ENCODE data around the gene OR2L13.
"Not testable (repeated sequence)": the region's sequence is repeated elsewhere in the genome, so short reads cannot be mapped to it uniquely, and the experiment has no call there.

The OR2L13 gene

GRCh38 chr1:248065604-248066003, 29.4 kb upstream of the OR2L13 start:
- DNase-seq (ENCODE audit: insufficient read length, low spot score), result no peak
- no peak for TF ChIP-seq CTCF (IDR thresholded peaks at IDR 0.05; ENCODE audit: insufficient read depth, missing control alignments)
- FAIRE-seq, result no peak

GRCh38 chr1:248083864-248084263, 11.1 kb upstream of the OR2L13 start:
- FAIRE-seq, result not testable (repeated sequence)

GRCh38 chr1:248098529-248098928, 3.5 kb downstream of the OR2L13 start:
- DNase-seq (ENCODE audit: insufficient read length, low spot score), result no peak
- no peak for FAIRE-seq
- no peak for TF ChIP-seq CTCF (IDR thresholded peaks at IDR 0.05; ENCODE audit: insufficient read depth, missing control alignments)

More at GRCh38 chr1:248083864-248084263, 11.1 kb upstream of the OR2L13 start:
- not testable (repeated sequence) for DNase-seq (ENCODE audit: insufficient read length, low spot score)

- DNase-seq (ENCODE audit: insufficient read length, low spot score) (no peak), FAIRE-seq (no peak)
- TF ChIP-seq CTCF (IDR thresholded peaks at IDR 0.05; ENCODE audit: insufficient read depth, missing control alignments), result no peak
Measured at GRCh38 chr1:248102847-248103246, 7.9 kb downstream of the OR2L13 start.

GRCh38 chr1:248111157-248111556, 16.2 kb downstream of the OR2L13 start:
- DNase-seq (ENCODE audit: insufficient read length, low spot score) (no peak), FAIRE-seq (no peak)
- TF ChIP-seq CTCF (IDR thresholded peaks at IDR 0.05; ENCODE audit: insufficient read depth, missing control alignments), result no peak

GRCh38 chr1:248114890-248115289, 19.9 kb downstream of the OR2L13 start:
- no peak for DNase-seq (ENCODE audit: insufficient read length, low spot score)
- FAIRE-seq, result no peak
- TF ChIP-seq CTCF (IDR thresholded peaks at IDR 0.05; ENCODE audit: insufficient read depth, missing control alignments), result no peak

- no peak for DNase-seq (ENCODE audit: insufficient read length, low spot score)
- TF ChIP-seq CTCF (IDR thresholded peaks at IDR 0.05; ENCODE audit: insufficient read depth, missing control alignments), result no peak
- no peak for FAIRE-seq
Measured at GRCh38 chr1:248127653-248128052, 32.7 kb downstream of the OR2L13 start.

- no peak for FAIRE-seq
- no peak for DNase-seq (ENCODE audit: insufficient read length, low spot score)
- no peak for TF ChIP-seq CTCF (IDR thresholded peaks at IDR 0.05; ENCODE audit: insufficient read depth, missing control alignments)
Measured at GRCh38 chr1:248136811-248137210, 41.8 kb downstream of the OR2L13 start.
